Activated T-cell treated with anti-CD3 and anti-CD28 coated beads, Interleukin-2, amount 50 U/mL, for 72 hours (primary cell): ENCODE measurements around the gene POLR1A. TPM values are rescaled to one million over a fixed set of nuclear protein-coding genes. Genes with fewer than 3 reads are reported as not detected.

Experiments used
- ATAC-seq, 2 donors: fragments of 150-1000 bp; cut with Tn5 transposase; replicated peaks in 1 of 2; 2 replicates each; pipeline ENCODE4 v1.10.0; 2021; ENCODE audit warnings: moderate library complexity in 2 of 2, mild to moderate bottlenecking in 1 of 2
- DNase-seq, 2 donors: peaks; one replicate each; pipeline ENCODE4 v3.0.0; 2021 to 2022; ENCODE audit warnings: mixed read lengths in 1 of 2
- H3K27ac Mint-ChIP-seq: one replicate; pipeline ENCODE4 v1.8.0; 2022; ENCODE audit warnings: mild to moderate bottlenecking, moderate library complexity, mixed read lengths
- H3K27me3 Mint-ChIP-seq: one replicate; pipeline ENCODE4 v1.8.0; 2022; ENCODE audit warnings: low read depth, mixed read lengths
- H3K36me3 Mint-ChIP-seq, 2 donors: one replicate each; pipeline ENCODE4 v1.8.0; 2022; ENCODE audit warnings: mixed read lengths in 2 of 2, mild to moderate bottlenecking in 1 of 2; ENCODE audit not compliant: insufficient read depth in 2 of 2
- H3K4me1 Mint-ChIP-seq: one replicate; pipeline ENCODE4 v1.8.0; 2022; ENCODE audit warnings: low read depth, mixed read lengths
- H3K4me3 Mint-ChIP-seq, 2 donors: one replicate each; pipeline ENCODE4 v1.8.0; 2022; ENCODE audit warnings: mild to moderate bottlenecking in 2 of 2, mixed read lengths in 2 of 2, moderate library complexity in 2 of 2
- H3K9me3 Mint-ChIP-seq, 2 donors: one replicate each; pipeline ENCODE4 v1.8.0; 2022; ENCODE audit warnings: mixed read lengths in 2 of 2
- total RNA-seq, 2 donors: library from RNA; stranded (reverse); gene quantifications; one replicate each; pipeline ENCODE4 v1.2.3, GENCODE V29; 2022

Gene POLR1A
- total RNA-seq, 2 donors from 2014 or later: 23.5 to 28.0 TPM

DNA sequence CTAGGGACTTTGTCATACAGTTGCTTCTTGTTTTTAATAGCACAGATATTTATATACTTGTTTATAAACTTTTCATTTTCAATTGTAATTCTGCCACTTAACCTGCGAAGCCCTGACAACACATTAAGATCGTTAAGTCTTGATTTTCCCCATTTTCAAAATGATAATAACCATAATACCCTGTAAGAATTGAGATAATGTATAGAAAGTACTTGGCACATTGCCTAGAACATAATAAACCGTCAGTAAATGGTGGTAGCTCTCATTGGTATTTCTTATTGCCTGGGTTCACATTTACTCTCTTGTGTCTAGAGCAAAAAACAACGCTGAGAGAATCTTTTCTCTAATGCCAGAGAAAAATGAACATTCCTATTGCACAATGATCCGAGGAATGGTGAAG is 19.0 kb upstream of the POLR1A start:
- H3K27me3 Mint-ChIP-seq: no peaks in the 10 kb centered on the region

GRCh38 chr2:86123328-86123925 is 17.7 kb upstream of the POLR1A start:
- no peaks in the 10 kb centered on the region for H3K27me3 Mint-ChIP-seq
- no peak for DNase-seq
- peaks cover 8 to 36% of the 10 kb centered on the region in 2 donors for H3K36me3 Mint-ChIP-seq
- no peaks in the 10 kb centered on the region for H3K9me3 Mint-ChIP-seq
- no peak overlapping the region for H3K27ac Mint-ChIP-seq
- H3K4me1 Mint-ChIP-seq: no peaks in the 10 kb centered on the region
- no peak overlapping the region for H3K4me3 Mint-ChIP-seq
- no peak for ATAC-seq

More for the DNA sequence above, 19.0 kb upstream of the POLR1A start:
- Mint-ChIP-seq H3K9me3 (no peaks in the 10 kb centered on the region), H3K27ac (no peak overlapping the region), H3K4me3 (no peak overlapping the region), H3K4me1 (no peaks in the 10 kb centered on the region), H3K36me3 (peaks cover 6 to 37% of the 10 kb centered on the region in 2 donors)
- no peak for DNase-seq
- ATAC-seq: no peak

- Mint-ChIP-seq H3K4me3 (no peak overlapping the region), H3K4me1 (no peaks in the 10 kb centered on the region), H3K27me3 (no peaks in the 10 kb centered on the region), H3K27ac (peak overlapping the region; percentile 1), H3K9me3 (no peaks in the 10 kb centered on the region), H3K36me3 (peaks cover 16 to 41% of the 10 kb centered on the region in 2 donors)
- ATAC-seq (no peak), DNase-seq (no peak)
Observed at GRCh38 chr2:86118130-86118529, 12.4 kb upstream of the POLR1A start.

- ATAC-seq (peak in 1 of 2 donors; percentile 22), DNase-seq (no peak)
- no peaks in the 10 kb centered on the region for H3K27me3 Mint-ChIP-seq
- peak overlapping the region; percentile 100 for H3K27ac Mint-ChIP-seq
- peaks cover 0 to 4% of the 10 kb centered on the region in 2 donors for H3K9me3 Mint-ChIP-seq
- peaks cover 24 to 33% of the 10 kb centered on the region in 2 donors for H3K36me3 Mint-ChIP-seq
- peak overlapping the region; percentile 92 to 95 for H3K4me3 Mint-ChIP-seq
- H3K4me1 Mint-ChIP-seq: peaks cover 66% of the 10 kb centered on the region
Observed at GRCh38 chr2:86107031-86107430, 1.3 kb upstream of the POLR1A start.

DNA sequence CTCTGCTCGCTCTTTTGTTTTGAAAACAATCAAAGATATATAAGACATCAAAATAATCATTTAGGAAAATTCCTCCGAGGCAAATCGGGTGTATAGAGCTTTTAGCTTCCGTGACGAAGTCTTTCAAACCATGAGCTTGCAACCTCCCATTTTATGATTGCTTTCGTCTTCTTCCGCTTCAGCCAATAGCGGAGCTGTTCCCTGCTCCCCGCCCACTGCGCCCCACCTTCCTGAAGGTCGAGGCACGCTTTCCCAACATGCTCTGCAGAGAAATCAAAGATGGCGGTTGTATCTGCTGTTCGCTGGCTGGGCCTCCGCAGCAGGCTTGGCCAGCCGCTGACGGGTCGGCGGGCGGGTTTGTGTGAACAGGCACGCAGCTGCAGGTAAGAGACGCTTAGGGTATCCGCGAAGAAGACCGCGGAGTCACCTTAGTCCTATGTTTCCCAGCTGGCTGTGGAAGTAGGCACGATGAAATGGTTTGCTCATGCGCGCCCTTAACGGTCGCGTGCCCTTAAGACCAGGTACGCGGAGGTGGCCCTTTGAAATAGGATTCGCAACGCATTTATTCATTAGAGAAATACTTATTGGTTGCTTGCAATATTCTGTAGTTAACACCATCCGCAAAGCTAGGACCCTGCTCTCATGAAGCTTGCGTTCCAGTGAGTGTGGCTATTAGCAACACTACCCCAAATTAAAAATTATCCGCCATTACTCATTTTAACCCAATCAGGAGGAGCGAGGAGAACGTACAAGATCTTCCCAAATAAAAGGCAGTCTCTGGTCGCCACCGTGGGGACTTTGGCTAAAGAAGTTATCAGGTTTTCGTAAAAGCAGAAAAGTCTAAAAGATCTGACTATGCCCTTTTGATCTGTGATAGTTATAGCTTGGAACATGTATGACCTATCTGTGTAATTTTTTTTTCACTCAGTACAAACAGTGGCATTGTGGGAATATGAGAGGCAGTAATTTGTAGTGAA is 571 bp upstream of the POLR1A start, which contains the start of gene PTCD3:
PTCD3 (plus strand) TSS at position 267 of the 977 bp plus-strand sequence; CDS start at position 280, 13 bp downstream.
- ATAC-seq: peak; percentile 91 to 94
- peaks cover 71% of the 10 kb centered on the region for H3K4me1 Mint-ChIP-seq

DNA sequence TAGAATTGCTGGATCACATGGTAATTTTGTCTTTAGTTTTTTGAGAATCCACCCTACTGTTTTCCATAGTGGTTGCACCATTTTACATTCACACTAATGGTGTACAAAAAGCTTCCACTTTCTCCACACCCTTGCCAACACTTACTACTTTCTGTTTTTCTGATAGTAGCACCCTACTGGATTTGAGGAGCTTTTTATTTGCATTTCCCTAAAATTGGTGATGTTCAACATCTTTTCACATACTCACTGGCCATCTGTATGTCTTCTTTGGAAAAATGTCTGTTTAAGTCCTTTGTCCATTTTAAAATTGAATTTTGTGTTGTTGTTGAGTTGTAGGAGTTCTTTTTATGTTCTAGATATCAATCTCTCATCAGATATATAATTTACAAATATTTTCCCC is 3.5 kb downstream of the POLR1A start:
- peak overlapping the region; percentile 92 for H3K27ac Mint-ChIP-seq
- peaks cover 0 to 4% of the 10 kb centered on the region in 2 donors for H3K9me3 Mint-ChIP-seq
- H3K27me3 Mint-ChIP-seq: no peaks in the 10 kb centered on the region
- ATAC-seq (no peak), DNase-seq (no peak)
- H3K4me1 Mint-ChIP-seq: peaks cover 48% of the 10 kb centered on the region
- peak overlapping the region in 1 of 2 donors; percentile 92 for H3K4me3 Mint-ChIP-seq
- H3K36me3 Mint-ChIP-seq: peaks cover 20 to 29% of the 10 kb centered on the region in 2 donors

More for the DNA sequence above, 571 bp upstream of the POLR1A start, which contains the start of gene PTCD3:
- peak within 1 kb of the TSS; percentile 100 for H3K27ac Mint-ChIP-seq
- peaks cover 26 to 36% of the 10 kb centered on the region in 2 donors for H3K36me3 Mint-ChIP-seq
- peak; percentile 92 to 98 for DNase-seq
- H3K9me3 Mint-ChIP-seq: peaks cover 0 to 4% of the 10 kb centered on the region in 2 donors
- H3K4me3 Mint-ChIP-seq: peak within 1 kb of the TSS; percentile 92 to 95
- no peaks in the 10 kb centered on the region for H3K27me3 Mint-ChIP-seq

DNA sequence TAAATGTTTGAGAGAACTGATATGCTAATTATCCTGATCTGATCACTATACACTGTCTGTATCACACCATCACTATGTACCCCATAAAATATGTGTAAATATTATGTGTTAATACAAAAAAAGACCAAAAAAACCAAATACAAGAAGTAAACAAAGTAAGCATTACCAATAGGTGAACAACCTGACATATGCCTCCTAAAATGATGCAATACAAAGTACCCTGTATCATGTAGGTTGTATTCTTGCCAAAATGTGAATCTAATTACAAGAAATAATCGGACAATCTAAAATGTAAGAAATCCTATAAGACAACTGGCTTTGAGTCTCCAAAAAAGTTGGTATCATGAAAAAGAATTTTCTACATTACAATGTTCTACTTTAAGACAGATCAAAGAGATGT is 7.8 kb downstream of the POLR1A start:
- Mint-ChIP-seq H3K27me3 (no peaks in the 10 kb centered on the region), H3K9me3 (peaks cover 0 to 4% of the 10 kb centered on the region in 2 donors), H3K27ac (peak overlapping the region; percentile 90), H3K4me1 (peaks cover 33% of the 10 kb centered on the region), H3K36me3 (peaks cover 16 to 40% of the 10 kb centered on the region in 2 donors), H3K4me3 (no peak overlapping the region)
- ATAC-seq: no peak
- no peak for DNase-seq

DNA sequence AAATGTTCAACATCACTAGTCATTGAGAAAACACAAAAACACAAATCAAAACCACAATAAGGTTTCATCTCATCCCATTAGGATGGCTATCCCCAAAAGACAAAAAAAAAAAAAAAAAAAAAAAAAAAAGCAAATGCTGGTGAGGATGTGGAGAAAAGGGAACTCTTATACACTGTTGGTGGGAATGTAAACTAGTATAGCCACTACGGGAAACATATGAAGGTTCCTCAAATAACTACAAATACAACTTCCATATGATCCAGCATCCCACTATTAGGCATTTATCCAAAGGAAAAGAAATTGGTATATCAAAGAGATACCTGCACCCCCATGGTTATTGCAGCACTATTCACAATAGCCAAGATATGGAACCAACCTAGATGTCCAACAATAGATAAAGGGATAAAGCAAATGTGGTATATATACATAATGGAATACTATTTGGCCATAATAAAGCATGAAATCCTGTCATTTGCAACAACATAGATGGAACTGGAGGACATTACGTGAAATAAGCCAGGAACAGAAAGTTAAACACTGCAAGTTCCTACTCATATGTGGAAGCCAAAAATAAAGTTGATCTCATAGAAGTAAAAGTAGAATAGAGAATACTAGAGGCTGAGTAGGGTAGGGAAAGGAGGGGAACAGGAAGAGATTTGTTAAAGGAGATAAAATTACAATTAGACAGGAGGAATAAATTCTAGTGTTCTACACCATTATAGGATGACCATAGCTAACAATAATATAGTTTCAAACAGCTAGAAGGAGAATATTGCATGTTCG is 8.4 kb downstream of the POLR1A start:
- H3K36me3 Mint-ChIP-seq: peaks cover 13 to 34% of the 10 kb centered on the region in 2 donors
- H3K4me1 Mint-ChIP-seq: peaks cover 27% of the 10 kb centered on the region
- no peak for ATAC-seq
- peak overlapping the region; percentile 90 for H3K27ac Mint-ChIP-seq
- DNase-seq: no peak
- no peak overlapping the region for H3K4me3 Mint-ChIP-seq
- peaks cover 0 to 2% of the 10 kb centered on the region in 2 donors for H3K9me3 Mint-ChIP-seq
- H3K27me3 Mint-ChIP-seq: no peaks in the 10 kb centered on the region

- H3K4me3 Mint-ChIP-seq: no peak overlapping the region
- DNase-seq (no peak), ATAC-seq (no peak)
- H3K4me1 Mint-ChIP-seq: peaks cover 19% of the 10 kb centered on the region
- H3K27me3 Mint-ChIP-seq: no peaks in the 10 kb centered on the region
- peak overlapping the region; percentile 78 for H3K27ac Mint-ChIP-seq
- H3K9me3 Mint-ChIP-seq: no peaks in the 10 kb centered on the region
- H3K36me3 Mint-ChIP-seq: peaks cover 9 to 33% of the 10 kb centered on the region in 2 donors
Observed at GRCh38 chr2:86094229-86094628, 11.5 kb downstream of the POLR1A start.

DNA sequence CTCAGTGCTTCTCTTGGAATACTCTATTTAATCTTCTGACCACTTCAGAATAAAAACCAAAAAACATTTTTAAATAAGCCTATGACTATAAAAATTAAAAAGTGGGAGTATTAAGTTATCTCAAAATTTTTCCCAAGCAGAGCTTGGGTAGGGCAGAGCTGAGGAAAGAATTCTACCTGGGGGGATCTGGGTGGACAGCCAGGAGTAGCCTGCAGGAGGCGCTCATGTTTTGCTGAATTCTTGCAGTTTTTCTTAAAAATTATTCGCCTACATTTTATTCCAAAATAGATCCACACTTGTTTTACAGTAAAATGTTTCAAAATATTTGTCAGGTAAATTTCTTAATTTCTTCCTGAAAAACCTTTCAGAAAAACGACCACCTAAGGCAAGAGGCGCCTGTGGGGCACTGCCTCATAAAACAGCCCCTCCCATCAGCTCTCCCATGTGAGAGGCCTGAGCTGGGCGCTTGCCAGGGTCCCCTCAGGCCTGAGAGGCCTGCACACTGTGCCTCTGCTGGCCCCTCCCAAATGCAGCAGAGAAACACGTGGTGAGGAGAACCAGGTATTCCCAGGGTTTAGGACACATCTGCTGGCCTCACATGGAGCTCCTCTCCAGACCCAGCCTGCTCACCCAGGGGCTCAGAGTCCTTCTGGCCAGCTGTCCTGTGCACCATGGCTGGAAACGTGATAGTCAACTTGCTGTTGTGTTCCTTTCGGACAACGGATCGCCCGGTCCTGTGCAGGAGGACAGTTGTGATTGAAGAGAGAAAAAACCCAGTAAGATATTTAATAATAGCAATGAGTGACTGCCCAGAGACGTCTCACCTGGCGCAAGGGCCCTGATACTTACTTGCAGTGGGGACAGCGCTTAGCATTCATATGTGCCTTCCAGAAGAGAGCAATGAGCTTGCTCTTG is 17.5 kb downstream of the POLR1A start:
- ATAC-seq (no peak), DNase-seq (peak in 1 of 2 donors; percentile 25)
- H3K27ac Mint-ChIP-seq: no peak overlapping the region
- H3K27me3 Mint-ChIP-seq: no peaks in the 10 kb centered on the region
- H3K4me1 Mint-ChIP-seq: no peaks in the 10 kb centered on the region
- no peaks in the 10 kb centered on the region for H3K9me3 Mint-ChIP-seq
- H3K36me3 Mint-ChIP-seq: peaks cover 1 to 19% of the 10 kb centered on the region in 2 donors
- no peak overlapping the region for H3K4me3 Mint-ChIP-seq

DNA sequence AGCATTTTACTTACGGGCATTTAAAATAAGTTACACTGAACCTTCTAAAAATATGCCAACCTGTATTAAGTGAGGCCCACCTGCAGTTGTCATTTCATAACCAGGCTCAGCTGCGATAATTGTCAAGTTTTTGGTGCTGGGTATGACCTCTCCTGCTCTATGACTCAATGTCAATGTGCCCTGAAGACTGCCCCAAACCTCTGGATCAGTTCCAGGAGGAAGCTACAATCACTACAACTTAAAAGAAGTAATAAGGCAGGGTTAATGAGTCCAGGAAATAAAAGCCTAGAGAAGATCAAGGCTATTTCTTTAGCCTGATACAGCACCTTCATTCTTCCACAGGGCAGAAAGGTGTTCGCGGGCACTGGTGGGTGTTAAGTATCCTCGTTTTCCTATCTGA is 22.9 kb downstream of the POLR1A start:
- peaks cover 19% of the 10 kb centered on the region for H3K4me1 Mint-ChIP-seq
- peaks cover 1 to 8% of the 10 kb centered on the region in 2 donors for H3K36me3 Mint-ChIP-seq
- DNase-seq (no peak), ATAC-seq (no peak)
- no peak overlapping the region for H3K4me3 Mint-ChIP-seq
- no peak overlapping the region for H3K27ac Mint-ChIP-seq
- no peaks in the 10 kb centered on the region for H3K9me3 Mint-ChIP-seq
- no peaks in the 10 kb centered on the region for H3K27me3 Mint-ChIP-seq

- Mint-ChIP-seq H3K9me3 (no peaks in the 10 kb centered on the region), H3K4me1 (peaks cover 19% of the 10 kb centered on the region), H3K27ac (no peak overlapping the region), H3K4me3 (no peak overlapping the region), H3K27me3 (no peaks in the 10 kb centered on the region), H3K36me3 (peaks cover 1 to 4% of the 10 kb centered on the region in 2 donors)
- DNase-seq (no peak), ATAC-seq (no peak)
Observed at GRCh38 chr2:86081724-86082123, 24.0 kb downstream of the POLR1A start.
